Measurements from ENCODE around the gene SPDYC.
"Not testable (repeated sequence)": the region's sequence is repeated elsewhere in the genome, so short reads cannot be mapped to it uniquely, and the experiment has no call there.

The SPDYC gene

DNA sequence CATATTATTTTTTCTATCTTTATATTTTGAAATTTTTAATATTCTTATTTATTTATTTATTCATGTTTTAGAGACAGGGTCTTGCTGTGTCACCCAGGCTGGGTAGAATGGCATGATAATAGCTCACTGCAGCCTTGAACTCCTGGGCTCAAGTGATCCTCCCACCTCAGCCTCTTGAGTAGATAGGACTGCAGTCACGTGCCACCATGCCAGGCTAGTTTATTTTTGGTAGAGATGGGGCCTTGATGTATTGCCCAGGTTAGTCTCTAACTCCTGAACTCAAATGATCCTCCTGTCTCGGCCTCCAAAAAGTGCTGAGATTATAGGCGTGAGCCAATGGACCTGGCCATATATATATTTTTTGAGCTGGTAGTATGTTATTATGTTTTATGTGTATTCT is 2.4 kb upstream of the SPDYC start:
- no peak for DNase-seq (ENCODE audit: low read depth, low spot score)

DNA sequence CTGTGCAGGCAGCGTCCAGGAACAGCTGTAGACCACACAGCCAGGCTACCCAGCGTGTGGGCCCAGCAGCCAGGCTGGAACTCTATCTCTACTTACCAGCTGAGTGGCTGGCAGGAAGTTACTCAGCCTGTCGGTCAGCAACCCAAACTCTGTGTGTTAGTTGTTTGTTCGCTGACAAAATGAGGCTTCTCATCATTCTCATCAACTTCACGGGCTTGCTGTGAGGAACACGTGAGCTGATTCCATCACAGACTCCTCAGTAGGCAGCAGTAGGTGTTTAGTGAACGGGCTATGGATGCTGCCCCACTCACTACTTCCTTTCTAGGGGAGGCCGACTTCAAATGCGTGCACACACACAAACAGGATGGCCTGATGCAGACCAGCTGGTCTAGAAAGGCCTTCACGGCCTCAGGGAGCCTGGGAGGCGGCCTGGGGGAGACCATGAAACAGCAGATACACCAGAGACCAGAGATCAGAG is 830 bp upstream of the SPDYC start:
- DNase-seq (ENCODE audit: low read depth, low spot score), result no peak

DNA sequence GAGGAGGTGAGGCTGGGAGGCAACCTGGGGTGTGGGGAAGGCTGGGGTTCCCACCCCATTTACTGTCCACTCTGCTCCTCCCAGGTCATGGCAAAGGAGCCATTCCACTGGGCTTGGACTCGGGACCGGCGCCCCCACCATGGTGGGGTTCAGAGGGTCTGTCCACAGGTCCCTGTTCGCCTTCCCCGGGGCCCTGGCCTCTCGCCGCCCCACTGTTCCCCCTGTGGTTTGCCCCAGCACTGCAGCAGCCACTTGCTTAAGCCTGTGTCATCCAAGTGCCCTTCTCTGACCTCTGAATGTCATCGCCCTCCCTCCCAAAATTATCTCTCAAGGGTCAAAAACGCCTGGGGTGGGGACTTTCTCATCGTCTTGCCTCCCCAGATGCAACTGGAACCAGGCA is 2.6 kb downstream of the SPDYC start:
- no peak for DNase-seq (ENCODE audit: low read depth, low spot score)

DNA sequence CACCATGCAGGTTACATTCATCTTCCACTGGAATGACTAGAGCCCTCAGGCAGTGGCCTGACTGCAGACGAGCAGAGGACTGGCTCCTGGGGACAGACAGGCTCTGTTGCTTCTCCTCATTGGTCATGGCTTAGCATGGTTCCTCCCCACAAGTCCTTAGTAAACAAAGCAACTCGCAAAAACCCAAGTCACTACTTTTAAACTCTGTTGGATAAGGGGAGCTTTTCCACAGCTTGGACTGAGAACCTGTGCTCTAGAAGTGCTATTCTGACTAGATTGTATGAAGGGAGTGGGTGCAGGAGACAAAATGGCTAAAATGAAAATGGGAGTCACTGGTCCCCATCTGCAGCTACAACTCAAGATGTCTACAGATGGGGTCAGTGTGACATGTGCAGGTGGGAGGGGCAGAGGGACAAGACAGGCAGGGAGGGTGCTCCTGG is 4.6 kb downstream of the SPDYC start:
- DNase-seq (ENCODE audit: low read depth, low spot score), result not testable (repeated sequence)

DNA sequence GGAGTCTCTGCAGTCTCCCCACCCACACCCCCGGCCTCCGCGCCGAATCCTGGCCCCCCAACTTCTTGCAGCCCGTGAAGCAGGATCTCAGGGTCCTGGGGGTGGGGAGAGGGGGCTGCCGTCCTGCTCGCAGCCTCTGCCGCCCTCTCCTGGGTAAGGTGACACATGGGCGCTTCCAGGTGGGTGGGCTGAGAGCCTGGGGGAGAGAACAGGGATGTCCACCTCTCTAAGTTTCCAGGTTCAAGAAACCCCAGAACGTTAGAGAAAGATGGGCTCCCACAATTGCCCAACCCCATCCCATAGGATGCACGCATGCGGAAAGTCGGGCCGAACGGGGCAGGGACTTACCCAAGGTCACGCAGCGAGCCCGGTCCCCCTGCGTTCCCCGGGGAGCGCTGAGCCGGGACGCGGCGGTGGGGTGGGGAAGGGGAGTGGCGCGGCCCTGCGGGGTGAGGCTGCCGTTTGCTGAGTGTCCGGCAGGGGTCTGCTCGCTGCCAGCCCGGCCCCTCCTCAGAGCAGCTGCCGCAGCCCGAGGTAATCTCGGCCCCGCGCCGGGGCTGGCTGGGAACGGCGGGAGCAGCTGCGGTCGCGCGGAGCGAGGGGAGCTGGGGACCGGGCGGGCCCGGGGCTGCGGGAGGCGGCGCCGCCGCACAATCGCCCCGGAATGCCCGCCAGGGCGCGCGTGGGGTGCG is 11.0 kb downstream of the SPDYC start:
- DNase-seq (ENCODE audit: low read depth, low spot score), result peak; percentile 14

DNA sequence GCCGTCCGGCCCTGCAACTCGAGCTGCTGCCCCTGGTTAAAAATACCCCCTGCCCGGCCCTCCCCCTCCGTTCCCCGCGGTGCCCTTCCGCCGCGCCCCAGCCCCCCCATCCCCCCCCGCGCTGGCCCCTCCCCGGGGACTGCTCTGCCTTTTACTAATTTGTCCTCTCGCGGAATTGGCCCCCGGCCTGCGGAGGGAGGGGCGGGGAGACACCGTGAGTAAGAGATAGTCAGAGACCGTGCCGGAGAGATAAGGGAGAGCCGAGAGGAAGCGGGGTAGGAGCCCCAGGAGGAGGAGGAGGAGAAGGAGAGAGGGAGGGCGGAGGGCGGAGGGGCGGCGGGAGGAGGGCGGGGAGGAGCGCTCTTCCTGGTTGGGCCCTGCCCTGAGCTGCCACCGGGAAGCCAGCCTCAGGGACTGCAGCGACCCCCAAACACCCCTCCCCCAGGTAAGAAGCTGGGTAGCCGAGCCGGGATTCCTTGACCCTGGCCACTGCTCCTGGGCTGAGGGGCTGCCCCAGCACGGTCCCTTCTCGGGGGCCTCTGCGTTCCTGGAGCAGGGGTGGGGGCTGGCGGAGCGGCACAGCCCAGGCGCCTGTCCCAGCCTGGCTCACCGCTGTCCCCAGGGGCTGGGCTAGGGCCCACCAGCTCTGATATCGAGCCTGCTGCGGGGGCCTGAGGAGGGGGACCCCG is 11.7 kb downstream of the SPDYC start, which contains the start of gene CAPN1:
CAPN1 (plus strand) TSS at position 360 of the 689 bp plus-strand sequence. CDS start 774 bp downstream, outside the sequence.
- DNase-seq (ENCODE audit: low read depth, low spot score), result peak; percentile 58

DNA sequence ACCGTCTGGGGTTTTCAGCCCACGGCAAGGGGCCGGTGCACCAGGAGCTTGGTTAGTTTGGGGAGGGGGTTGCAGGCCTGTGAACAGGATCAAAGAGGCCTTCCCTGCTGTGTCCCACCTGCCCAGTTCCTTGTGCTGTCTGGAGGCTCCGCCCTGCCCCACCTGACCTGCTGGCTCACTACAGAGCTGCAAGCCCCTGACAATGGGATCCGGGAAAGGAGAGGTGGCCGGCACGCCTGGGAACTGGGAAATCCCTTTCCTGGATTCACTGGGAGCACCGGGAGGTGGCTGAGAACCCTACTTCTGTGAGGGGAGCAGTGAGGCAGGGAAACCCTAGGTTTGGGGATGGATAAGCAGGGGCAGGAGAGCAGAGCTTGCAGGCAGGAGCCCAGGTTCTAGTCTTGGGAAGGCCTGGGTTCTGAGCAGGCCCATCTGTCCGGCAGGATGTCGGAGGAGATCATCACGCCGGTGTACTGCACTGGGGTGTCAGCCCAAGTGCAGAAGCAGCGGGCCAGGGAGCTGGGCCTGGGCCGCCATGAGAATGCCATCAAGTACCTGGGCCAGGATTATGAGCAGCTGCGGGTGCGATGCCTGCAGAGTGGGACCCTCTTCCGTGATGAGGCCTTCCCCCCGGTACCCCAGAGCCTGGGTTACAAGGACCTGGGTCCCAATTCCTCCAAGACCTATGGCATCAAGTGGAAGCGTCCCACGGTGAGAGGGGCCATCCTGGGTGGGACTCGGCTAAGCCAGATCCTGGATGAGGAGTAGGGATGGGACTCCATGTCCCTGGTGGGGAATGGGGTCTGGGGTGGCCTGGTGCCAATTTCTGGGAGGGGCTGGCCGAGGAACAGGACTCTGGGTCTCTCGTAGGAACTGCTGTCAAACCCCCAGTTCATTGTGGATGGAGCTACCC is 12.5 kb downstream of the SPDYC start:
- no peak for DNase-seq (ENCODE audit: low read depth, low spot score)

DNA sequence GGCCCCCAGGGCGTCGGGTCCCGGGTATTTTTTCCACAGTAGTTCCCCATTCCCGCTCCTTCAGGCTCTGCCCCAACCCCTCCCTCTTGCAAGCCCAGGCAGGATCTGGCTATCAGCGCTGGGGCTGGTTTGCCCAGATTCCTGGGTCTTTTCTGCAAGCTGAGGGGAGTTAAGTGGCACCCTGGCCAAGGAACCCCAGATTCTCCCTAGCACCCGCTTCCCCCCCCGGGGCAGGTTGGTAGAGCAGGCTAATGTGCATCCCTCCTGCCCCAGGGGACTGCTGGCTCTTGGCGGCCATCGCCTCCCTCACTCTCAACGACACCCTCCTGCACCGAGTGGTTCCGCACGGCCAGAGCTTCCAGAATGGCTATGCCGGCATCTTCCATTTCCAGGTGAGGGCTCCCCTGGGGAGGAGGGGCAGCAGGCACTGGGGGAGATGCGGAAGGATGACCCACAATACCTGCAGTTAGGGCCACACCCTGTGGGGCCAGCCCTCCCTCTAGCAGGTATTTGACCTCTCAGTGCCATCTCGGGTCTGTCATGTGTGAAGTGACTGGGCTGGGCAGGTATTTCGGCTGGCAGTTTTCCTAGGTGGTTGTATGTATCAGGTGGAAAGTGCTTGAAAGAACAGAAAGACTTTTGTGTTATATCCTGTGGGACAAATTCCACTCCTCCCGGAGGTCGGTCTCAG is 13.3 kb downstream of the SPDYC start:
- no peak for DNase-seq (ENCODE audit: low read depth, low spot score)

DNA sequence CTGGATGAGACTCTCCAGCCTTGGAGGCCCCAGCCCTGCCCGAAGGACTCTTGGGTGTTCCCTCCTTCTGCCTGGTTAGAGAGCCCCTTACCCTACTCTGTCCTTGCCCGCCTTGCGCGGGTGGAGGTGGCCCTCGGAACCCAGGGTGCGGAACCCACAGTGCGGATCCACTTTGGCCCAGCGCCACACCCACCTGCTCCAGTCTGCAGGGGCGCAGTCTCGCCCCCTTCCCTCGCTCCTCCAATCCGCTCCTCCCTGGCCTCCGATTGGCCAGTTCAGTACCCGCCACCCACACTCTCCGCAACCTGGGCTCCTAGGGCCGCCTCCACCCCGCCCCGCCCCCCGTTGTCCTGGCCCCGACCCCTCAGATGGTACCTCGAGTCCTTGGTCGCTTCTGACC is 14.1 kb downstream of the SPDYC start:
- DNase-seq (ENCODE audit: low read depth, low spot score), result no peak

DNA sequence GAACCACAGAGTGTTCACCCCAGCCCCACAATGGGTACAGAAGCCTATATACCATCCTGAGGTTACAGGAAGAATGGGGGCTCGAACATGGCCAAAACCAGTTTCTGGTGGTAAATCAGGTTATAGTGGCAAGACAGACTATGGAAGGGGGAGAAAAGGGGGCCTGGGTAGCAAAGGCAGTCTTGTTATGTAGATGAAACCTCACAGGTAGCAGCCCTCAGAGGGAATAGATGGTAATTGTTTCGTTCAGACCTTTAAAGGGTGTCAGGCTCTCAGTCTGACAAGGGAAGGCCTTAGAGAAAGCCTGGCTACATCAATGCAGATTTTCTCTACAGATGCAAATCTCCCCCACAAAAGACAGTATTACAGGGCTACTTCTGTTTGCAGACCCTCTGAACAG is 15.1 kb downstream of the SPDYC start:
- DNase-seq (ENCODE audit: low read depth, low spot score), result no peak

DNA sequence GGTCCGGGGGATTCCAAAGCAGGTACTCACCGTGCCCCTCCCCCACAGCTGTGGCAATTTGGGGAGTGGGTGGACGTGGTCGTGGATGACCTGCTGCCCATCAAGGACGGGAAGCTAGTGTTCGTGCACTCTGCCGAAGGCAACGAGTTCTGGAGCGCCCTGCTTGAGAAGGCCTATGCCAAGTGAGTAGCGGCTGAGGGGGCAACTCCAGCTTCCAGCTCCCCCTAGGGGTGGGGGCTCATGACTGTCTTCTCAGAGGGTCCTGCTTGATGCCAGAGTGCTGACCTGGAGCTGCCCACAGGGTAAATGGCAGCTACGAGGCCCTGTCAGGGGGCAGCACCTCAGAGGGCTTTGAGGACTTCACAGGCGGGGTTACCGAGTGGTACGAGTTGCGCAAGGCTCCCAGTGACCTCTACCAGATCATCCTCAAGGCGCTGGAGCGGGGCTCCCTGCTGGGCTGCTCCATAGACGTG is 15.9 kb downstream of the SPDYC start:
- no peak for DNase-seq (ENCODE audit: low read depth, low spot score)

DNA sequence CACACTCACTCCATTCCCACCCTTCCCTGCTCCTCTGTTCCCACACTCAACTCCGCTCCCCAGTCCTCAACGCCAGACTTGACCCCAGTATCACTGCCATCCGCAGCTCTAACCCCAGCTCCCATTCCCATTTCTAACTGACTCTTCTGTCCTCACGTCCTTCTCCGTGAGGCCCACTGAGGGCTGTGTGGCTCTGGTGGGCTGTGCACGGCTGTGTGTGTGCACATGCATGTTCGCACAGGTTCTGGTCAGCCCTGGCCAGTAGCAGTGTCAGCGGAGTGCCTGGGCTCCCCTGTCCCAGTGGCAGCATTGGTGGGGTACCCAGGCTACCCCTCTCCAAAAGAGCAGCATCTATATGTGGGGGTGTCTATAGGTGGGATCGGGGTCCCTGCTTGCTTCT is 16.7 kb downstream of the SPDYC start:
- no peak for DNase-seq (ENCODE audit: low read depth, low spot score)

DNA sequence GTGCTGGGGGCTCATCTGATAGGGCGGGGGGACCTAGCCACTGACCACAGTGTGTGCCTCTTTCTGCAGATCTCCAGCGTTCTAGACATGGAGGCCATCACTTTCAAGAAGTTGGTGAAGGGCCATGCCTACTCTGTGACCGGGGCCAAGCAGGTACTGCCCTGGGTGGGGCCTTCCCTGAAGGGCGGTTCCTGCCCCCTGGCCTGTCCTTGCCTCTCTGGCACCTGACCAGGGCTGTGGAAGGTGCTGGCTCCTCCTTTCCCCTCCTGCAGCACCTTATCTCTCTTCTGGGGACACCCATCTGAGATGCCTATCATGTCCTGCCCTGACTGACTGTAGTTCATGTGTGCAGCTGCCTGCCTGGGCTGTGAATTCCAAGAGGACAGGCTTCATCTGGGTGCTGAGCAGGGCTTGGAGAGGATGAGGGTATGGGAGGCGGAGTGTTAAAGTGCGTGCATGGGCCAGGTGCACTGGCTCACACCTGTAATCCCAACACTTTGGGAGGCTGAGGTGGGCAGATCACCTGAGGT is 17.2 kb downstream of the SPDYC start:
- no peak for DNase-seq (ENCODE audit: low read depth, low spot score)

DNA sequence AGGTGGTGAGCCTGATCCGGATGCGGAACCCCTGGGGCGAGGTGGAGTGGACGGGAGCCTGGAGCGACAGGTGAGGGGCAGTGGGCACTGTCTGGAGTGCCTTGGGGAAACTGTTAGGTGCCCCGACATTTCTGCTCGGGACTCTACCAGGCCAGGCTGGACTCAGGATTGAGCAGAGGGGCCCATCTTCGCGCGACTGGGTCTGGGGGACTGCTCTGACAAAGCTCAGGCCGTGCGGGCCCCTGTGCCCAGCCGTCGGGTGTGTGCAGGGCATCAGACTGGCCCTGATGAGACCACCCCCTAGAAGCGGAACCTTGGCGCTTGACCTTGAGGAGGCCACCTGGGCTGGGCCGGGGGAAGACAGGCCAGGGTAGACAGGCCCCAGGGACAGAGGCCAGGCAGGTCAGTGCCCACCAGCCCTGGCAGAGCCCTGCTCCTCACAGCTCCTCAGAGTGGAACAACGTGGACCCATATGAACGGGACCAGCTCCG is 18.0 kb downstream of the SPDYC start:
- no peak for DNase-seq (ENCODE audit: low read depth, low spot score)

DNA sequence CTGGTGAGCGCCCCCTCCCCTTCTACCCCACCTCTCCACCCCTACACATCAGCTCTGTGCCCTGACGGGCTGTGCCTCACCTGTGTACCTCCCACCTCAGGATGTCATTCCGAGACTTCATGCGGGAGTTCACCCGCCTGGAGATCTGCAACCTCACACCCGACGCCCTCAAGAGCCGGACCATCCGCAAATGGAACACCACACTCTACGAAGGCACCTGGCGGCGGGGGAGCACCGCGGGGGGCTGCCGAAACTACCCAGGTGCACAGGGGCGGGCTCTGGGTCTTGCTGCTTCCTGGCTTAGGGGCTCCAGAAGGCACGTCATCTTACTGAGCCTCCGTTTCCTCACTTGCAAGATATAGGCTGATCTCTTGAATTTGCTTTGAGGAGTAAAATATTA is 18.5 kb downstream of the SPDYC start:
- DNase-seq (ENCODE audit: low read depth, low spot score), result no peak

DNA sequence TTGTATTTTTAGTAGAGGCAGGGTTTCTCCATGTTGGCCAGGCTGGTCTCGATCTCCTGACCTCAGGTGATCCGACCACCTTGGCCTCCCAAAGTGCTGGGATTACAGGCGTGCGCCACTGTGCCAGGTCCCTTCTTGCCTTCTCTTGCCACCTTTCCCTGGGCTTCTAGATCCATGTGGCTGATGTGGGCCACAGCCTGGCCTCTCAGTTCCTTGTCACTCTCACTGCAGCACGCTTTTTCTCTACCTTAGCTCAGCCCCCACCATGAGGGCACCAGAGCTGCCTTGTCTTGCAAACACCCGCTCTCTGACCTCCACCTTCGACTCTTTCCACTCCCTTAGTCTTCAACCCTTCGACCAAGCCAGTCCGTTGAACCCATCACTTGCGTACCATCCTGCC is 19.2 kb downstream of the SPDYC start:
- no peak for DNase-seq (ENCODE audit: low read depth, low spot score)

DNA sequence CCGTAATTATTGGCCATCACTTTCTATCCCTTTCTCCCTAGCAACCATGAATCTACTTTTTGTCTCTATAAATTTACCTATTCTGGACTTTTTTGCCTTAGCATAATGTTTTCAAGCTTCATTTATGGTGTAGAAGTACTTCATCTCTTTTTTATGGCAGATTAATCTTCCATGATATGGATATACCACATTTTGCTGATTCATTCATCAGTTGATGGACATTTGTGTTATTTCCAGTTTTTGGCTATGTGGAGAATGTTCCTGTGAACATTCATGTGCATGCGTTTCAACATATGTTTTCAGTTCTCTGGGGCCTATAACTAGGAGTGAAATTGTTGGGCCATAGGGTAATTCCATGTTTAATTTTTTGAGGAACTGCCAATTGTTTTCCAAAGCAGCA is 24.5 kb downstream of the SPDYC start:
- no peak for DNase-seq (ENCODE audit: low read depth, low spot score)

DNA sequence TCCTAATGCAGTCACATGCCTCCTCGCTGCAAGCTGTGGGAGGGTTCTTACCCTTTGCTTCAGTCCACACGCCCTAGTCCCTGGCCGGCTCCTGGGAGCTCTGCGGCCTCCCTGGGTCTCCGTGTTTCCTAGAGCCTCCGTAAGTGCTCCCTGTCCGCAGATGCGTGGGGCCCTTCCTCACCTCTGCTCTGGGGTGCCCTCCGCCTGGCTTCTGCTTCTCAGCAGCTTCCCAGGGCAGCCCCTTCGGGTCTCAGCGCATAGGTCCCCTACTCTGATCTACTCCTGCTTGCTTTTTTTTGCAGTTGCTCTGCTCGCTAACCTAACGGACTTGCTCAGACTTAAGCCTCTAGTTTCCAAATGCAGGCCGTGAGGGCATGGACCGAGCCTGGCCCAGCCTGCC is 34.1 kb downstream of the SPDYC start:
- DNase-seq (ENCODE audit: low read depth, low spot score), result no peak

DNA sequence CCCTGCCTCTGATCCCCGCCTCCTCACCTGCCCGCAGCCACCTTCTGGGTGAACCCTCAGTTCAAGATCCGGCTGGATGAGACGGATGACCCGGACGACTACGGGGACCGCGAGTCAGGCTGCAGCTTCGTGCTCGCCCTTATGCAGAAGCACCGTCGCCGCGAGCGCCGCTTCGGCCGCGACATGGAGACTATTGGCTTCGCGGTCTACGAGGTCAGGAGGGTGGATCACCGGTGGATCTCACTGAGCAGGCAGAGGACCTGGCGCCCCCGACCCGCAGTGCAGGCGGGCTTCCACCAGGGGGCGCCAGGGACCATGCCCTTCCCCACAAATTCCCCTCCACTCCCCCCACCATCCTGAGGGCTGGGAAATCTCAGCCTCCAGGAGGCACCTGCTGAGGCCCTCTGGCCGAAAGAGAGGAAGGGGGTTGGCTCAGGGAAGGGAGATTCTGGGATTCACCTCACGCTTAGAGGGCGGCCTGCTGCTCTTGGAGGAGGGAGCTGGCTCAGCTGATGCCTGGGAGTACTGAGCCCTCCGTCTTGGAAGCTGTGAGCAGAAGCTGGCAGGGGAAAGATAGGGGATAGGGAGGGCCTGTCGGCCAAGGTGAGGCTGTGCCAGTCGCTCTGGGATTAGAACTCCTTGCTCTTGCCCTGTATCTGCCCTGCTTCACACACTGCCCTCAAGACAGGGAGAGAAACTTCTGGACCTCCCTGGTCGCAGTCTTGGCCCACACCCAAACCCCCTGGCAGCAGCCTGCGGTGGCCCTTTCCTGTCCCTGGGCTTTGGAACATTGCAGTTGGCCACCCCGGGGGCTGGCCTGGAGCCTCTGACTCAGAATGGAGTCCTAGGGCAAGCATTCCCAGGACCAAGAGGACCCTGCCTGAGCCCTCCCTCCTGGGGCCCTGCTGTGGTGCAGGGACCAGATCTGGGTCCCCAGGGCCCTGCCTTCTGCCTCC is 34.9 kb downstream of the SPDYC start:
- no peak for DNase-seq (ENCODE audit: low read depth, low spot score)

DNA sequence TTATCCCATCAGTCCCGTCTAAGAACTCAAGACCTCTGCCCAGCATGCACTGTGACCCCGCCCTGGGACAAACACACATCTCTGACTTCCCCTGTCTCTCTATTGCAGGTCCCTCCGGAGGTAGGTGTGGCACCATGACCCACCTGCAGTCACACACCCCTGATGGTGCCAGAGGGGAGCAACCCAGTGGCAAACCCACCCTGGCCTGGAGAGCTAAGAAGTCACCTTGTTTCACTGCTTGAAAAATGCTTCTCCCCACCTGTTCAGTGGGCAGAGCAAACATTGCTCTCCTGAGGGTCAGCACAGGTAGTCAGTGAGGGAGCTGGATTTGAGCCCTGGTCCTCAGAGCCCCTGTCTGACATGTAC is 35.6 kb downstream of the SPDYC start:
- DNase-seq (ENCODE audit: low read depth, low spot score), result no peak
